ENCODE results near the gene PRKCG. TPM values are rescaled to one million over a fixed set of nuclear protein-coding genes. Genes with fewer than 3 reads are reported as not detected.

The PRKCG gene
- total and polyA plus RNA-seq, 2 of the 8 experiments (the other 6 are each of a cell fraction or from before 2014, with no cell fraction given): 6.1 to 10.6 TPM

- TF ChIP-seq CHD7 (IDR thresholded peaks at IDR 0.05; ENCODE audit: insufficient replicate concordance, low read length) (no peak), TCF12 (IDR thresholded peaks at IDR 0.05; ENCODE audit: low read depth, low read length) (no peak), POLR2A (IDR thresholded peaks at IDR 0.05; ENCODE audit: control extremely low read depth in 1 of 2, low read depth in 2 of 2, low read length in 2 of 2) (no peak)
These were observed 10.4 kb downstream of the PRKCG start (continued) for GRCh38 chr19:53892301-53892980.
